GM19025 (cell line): Measurements from ENCODE around the gene MLF1.
A peak's percentile ranks its signal among the peaks of the same experiment; 100 is the strongest.
"Not testable (repeated sequence)": the region's sequence is repeated elsewhere in the genome, so short reads cannot be mapped to it uniquely, and the experiment has no call there.

ENCODE experiments used
- ATAC-seq: cut with Tn5 transposase; IDR thresholded peaks from one replicate; pipeline ENCODE4 v1.9.1; 2021; ENCODE audit warnings: mild to moderate bottlenecking, low read depth, moderate library complexity; ENCODE audit not compliant: unreplicated experiment

Gene MLF1

GRCh38 chr3:158570999-158571702 lies at the start of gene MLF1:
MLF1 (plus strand) TSS chr3:158571194; CDS start chr3:158571301, 107 bp downstream.
- peak; percentile 100 for ATAC-seq

GRCh38 chr3:158522221-158523136 lies 48.5 kb upstream of the MLF1 start:
- ATAC-seq: no peak

GRCh38 chr3:158528076-158528674 lies 42.8 kb upstream of the MLF1 start:
- ATAC-seq: no peak

- no peak for ATAC-seq
These were observed 39.7 kb upstream of the MLF1 start for GRCh38 chr3:158531334-158531733.

GRCh38 chr3:158532099-158532734 lies 38.8 kb upstream of the MLF1 start:
- ATAC-seq: no peak

- ATAC-seq: no peak
These were observed 35.1 kb upstream of the MLF1 start for GRCh38 chr3:158535918-158536317.

- no peak for ATAC-seq
These were observed 31.5 kb upstream of the MLF1 start for GRCh38 chr3:158539414-158540014.

GRCh38 chr3:158540066-158540465 lies 30.9 kb upstream of the MLF1 start:
- no peak for ATAC-seq

- ATAC-seq: no peak
These were observed 22.3 kb upstream of the MLF1 start for GRCh38 chr3:158548691-158549090.

- not testable (repeated sequence) for ATAC-seq
These were observed 21.1 kb upstream of the MLF1 start for GRCh38 chr3:158549938-158550337.

GRCh38 chr3:158552124-158552523 lies 18.9 kb upstream of the MLF1 start:
- ATAC-seq: no peak

GRCh38 chr3:158559504-158559903 lies 11.5 kb upstream of the MLF1 start:
- no peak for ATAC-seq

GRCh38 chr3:158560979-158561378 lies 10.0 kb upstream of the MLF1 start:
- ATAC-seq: no peak

GRCh38 chr3:158562674-158563073 lies 8.3 kb upstream of the MLF1 start:
- ATAC-seq: no peak

- no peak for ATAC-seq
These were observed 7.9 kb upstream of the MLF1 start for GRCh38 chr3:158563076-158563475.

- ATAC-seq: no peak
These were observed 5.9 kb upstream of the MLF1 start for GRCh38 chr3:158565076-158565475.

- no peak for ATAC-seq
These were observed 2.2 kb upstream of the MLF1 start for GRCh38 chr3:158568784-158569183.

GRCh38 chr3:158569794-158570193 lies 1.2 kb upstream of the MLF1 start:
- no peak for ATAC-seq

GRCh38 chr3:158571969-158572765 lies 1.2 kb downstream of the MLF1 start:
- ATAC-seq: no peak

GRCh38 chr3:158572766-158573060 lies 1.7 kb downstream of the MLF1 start:
- ATAC-seq: no peak
